ENCODE data around the gene B3GAT2. TPM values are rescaled to one million over a fixed set of nuclear protein-coding genes. Genes with fewer than 3 reads are reported as not detected.

B3GAT2 gene
- polyA plus RNA-seq, 2 of the 4 experiments (the other 2 are of a cell fraction): 0.05 to 0.10 TPM

GRCh38 chr6:70967049-70967448 lies 10.2 kb upstream of the B3GAT2 start:
- no peak for TF ChIP-seq ZC3H11A (IDR thresholded peaks at IDR 0.05)
- no peak for TF ChIP-seq ESRRA (IDR thresholded peaks at IDR 0.05; ENCODE audit: borderline replicate concordance, low read length)
- TF ChIP-seq POLR2A (IDR thresholded peaks at IDR 0.05; ENCODE audit: low read length): no peak
- POLR2A ChIA-PET: no interaction called here

GRCh38 chr6:70957284-70957617 lies 391 bp upstream of the B3GAT2 start:
- WGBS (ENCODE audit: missing lambda C conversion rate): 92% methylated on average over 15 of the region's 19 CpGs
- no peaks in the 10 kb centered on the region for H3K9me3 ChIP-seq
- H3K4me3 ChIP-seq: no peak overlapping the region
- H3K27ac ChIP-seq: no peak overlapping the region
- peak overlapping the region; percentile 99; the same call in 2 of the 3 replicates for H3K4me2 ChIP-seq
- TF ChIP-seq MAX (IDR thresholded peaks at IDR 0.05) (no peak), MAFK (IDR thresholded peaks at IDR 0.05; ENCODE audit: partially characterized antibody) (no peak), EHMT2 (IDR thresholded peaks at IDR 0.05; ENCODE audit: low read depth) (no peak), HOXB5 (CRISPR knock-in tag; IDR thresholded peaks at IDR 0.05) (no peak), HMGXB4 (CRISPR knock-in tag; IDR thresholded peaks at IDR 0.05; ENCODE audit: borderline replicate concordance) (no peak), MAZ (IDR thresholded peaks at IDR 0.05; ENCODE audit: borderline replicate concordance, low read depth, low read length) (no peak)
- no peak for FAIRE-seq
- POLR2A ChIA-PET: no interaction called here
- H3K4me1 ChIP-seq: 0 out of 3 replicates have a peak, but pooled peaks cover 3% of the 10 kb centered on the region
- ATAC-seq: no peak
- CTCF ChIA-PET: interaction anchor here (1.9 kb wide), 1 partner anchor 647 kb away, joined by 8 read pairs; no protein-coding TSS in a partner anchor
- DNase-seq (ENCODE audit: low read depth in 1 of 2, low spot score in 1 of 2): no peak

More at GRCh38 chr6:70967049-70967448, 10.2 kb upstream of the B3GAT2 start:
- no peaks in the 10 kb centered on the region for H3K4me1 ChIP-seq
- ATAC-seq (no peak), FAIRE-seq (no peak), DNase-seq (ENCODE audit: low read depth in 1 of 2, low spot score in 1 of 2) (no peak)
- no peak overlapping the region for H3K27ac ChIP-seq
- no peaks in the 10 kb centered on the region for H3K9me3 ChIP-seq
- WGBS (ENCODE audit: missing lambda C conversion rate): 44% methylated on average over 3 of the region's 3 CpGs
- no peak overlapping the region for H3K4me2 ChIP-seq
- H3K4me3 ChIP-seq: no peak overlapping the region
- CTCF ChIA-PET: interaction anchor here (0.6 to 2.5 kb wide), 2 partner anchors 11 to 738 kb away, joined by 3 to 9 read pairs; no protein-coding TSS in a partner anchor

- FAIRE-seq: no peak
- Histone ChIP-seq H3K4me2 (peak overlapping the region; percentile 99), H3K4me1 (0 out of 3 replicates have a peak, but pooled peaks cover 3% of the 10 kb centered on the region), H3K9me3 (no peaks in the 10 kb centered on the region), H3K4me3 (peak overlapping the region; percentile 58), H3K27ac (peak overlapping the region in 1 of 2 experiments; percentile 58; a peak in 1 of 6 replicates)
- ATAC-seq: peak; percentile 26 to 55; a peak in 5 of 6 replicates
- ChIA-PET POLR2A (no interaction called here), CTCF (interaction anchor here (0.6 to 2.1 kb wide), 17 partner anchors 10 to 755 kb away, joined by 3 to 14 read pairs (median 4); no protein-coding TSS in a partner anchor)
- TF ChIP-seq HEYL (CRISPR knock-in tag; IDR thresholded peaks at IDR 0.05) (no peak), USF2 (IDR thresholded peaks at IDR 0.05) (no peak), MAFK (IDR thresholded peaks at IDR 0.05; ENCODE audit: partially characterized antibody) (no peak), NR3C1 (IDR thresholded peaks at IDR 0.05) (no peak), KDM1A (IDR thresholded peaks at IDR 0.05; ENCODE audit: low read depth) (no peak), RARB (CRISPR knock-in tag; IDR thresholded peaks at IDR 0.05) (no peak), NPAS2 (CRISPR knock-in tag; IDR thresholded peaks at IDR 0.05; ENCODE audit: borderline replicate concordance) (no peak), ZC3H11A (IDR thresholded peaks at IDR 0.05) (no peak), EHF (CRISPR knock-in tag; IDR thresholded peaks at IDR 0.05) (no peak), TP53 (CRISPR knock-in tag; IDR thresholded peaks at IDR 0.05) (no peak), FOXS1 (CRISPR knock-in tag; IDR thresholded peaks at IDR 0.05) (no peak), POLR2A (IDR thresholded peaks at IDR 0.05; ENCODE audit: low read length) (no peak)
- WGBS (ENCODE audit: missing lambda C conversion rate): 0% methylated on average over 4 of the region's 27 CpGs
- DNase-seq (ENCODE audit: low read depth in 1 of 2, low spot score in 1 of 2): no peak
Measured at GRCh38 chr6:70956191-70956450, 739 bp downstream of the B3GAT2 start.
